A673 (cell line): ENCODE measurements around the gene FRY. TPM values are rescaled to one million over a fixed set of nuclear protein-coding genes. Genes with fewer than 3 reads are reported as not detected.

ENCODE experiments used
- BruUV-seq: library from RNA; stranded (reverse); fragments of 400-500 nt; replicated peaks from 2 replicates; lab custom pipeline; 2021; lab: Mats Ljungman, UMichigan
- CTCF ChIA-PET: fragments of 300-600 bp; sonication (Branson Sonifier 250); formaldehyde crosslinking; loops from one replicate; lab custom pipeline; 2022; ENCODE audit warnings: antibody characterized with exemption; lab: Charles Lee
- POLR2A ChIA-PET: fragments of 300-600 bp; sonication (Branson Sonifier 250); formaldehyde crosslinking; loops from one replicate; lab custom pipeline; 2022; ENCODE audit warnings: antibody characterized with exemption; ENCODE audit not compliant: low non-redundant PET; lab: Charles Lee
- DNase-seq: peaks from one replicate; pipeline ENCODE4 v3.0.0-alpha.2; 2015; ENCODE audit warnings: low spot score
- H3K27ac ChIP-seq: fragments of 200-600 bp; sonication (generic); 2 replicates; pipeline ENCODE4 v1.5.1; 2016; ENCODE audit warnings: mixed run types, low read depth, mild to moderate bottlenecking, mixed read lengths, antibody characterized with exemption, low read length; ENCODE audit not compliant: poor library complexity, severe bottlenecking
- H3K27me3 ChIP-seq: fragments of 200-600 bp; sonication (generic); replicated peaks from 2 replicates; pipeline ENCODE4 v1.6.1; 2017; ENCODE audit warnings: mixed run types, low read depth, mild to moderate bottlenecking, mixed read lengths, antibody characterized with exemption, low read length; ENCODE audit not compliant: insufficient read depth, poor library complexity
- H3K36me3 ChIP-seq: fragments of 200-600 bp; sonication (generic); 2 replicates; pipeline ENCODE4 v1.6.1; 2016; ENCODE audit warnings: mixed run types, mild to moderate bottlenecking, mixed read lengths, antibody characterized with exemption, low read length; ENCODE audit not compliant: insufficient read depth, poor library complexity, severe bottlenecking
- H3K4me1 ChIP-seq: fragments of 200-600 bp; sonication (generic); 2 replicates; pipeline ENCODE4 v1.6.1; 2017; ENCODE audit warnings: mixed run types, mild to moderate bottlenecking, mixed read lengths, antibody characterized with exemption, low read length; ENCODE audit not compliant: insufficient read depth, poor library complexity, severe bottlenecking
- H3K4me3 ChIP-seq: fragments of 200-600 bp; sonication (generic); 2 replicates; pipeline ENCODE4 v1.5.1; 2016; ENCODE audit warnings: low read depth, mixed run types, mild to moderate bottlenecking, mixed read lengths, low read length; ENCODE audit not compliant: poor library complexity, severe bottlenecking
- H3K9me3 ChIP-seq: fragments of 200-600 bp; sonication (generic); 2 replicates; pipeline ENCODE4 v1.6.1; 2016; ENCODE audit warnings: mixed run types, low read depth, mild to moderate bottlenecking, mixed read lengths, antibody characterized with exemption, low read length; ENCODE audit not compliant: poor library complexity, severe bottlenecking
- CTCF ChIP-seq: fragments of 300-800, 200-600 bp; sonication (generic); conservative IDR thresholded peaks from 2 replicates; pipeline ENCODE4 v1.5.1; 2017; ENCODE audit warnings: low read depth, mild to moderate bottlenecking, antibody characterized with exemption, low read length, moderate library complexity, mixed read lengths
- EZH2 ChIP-seq: fragments of 200-600 bp; sonication (generic); IDR thresholded peaks from 2 replicates; pipeline ENCODE4 v1.6.1; 2017; ENCODE audit warnings: borderline replicate concordance, low read depth, mild to moderate bottlenecking, mixed read lengths, antibody characterized with exemption, low read length; ENCODE audit not compliant: poor library complexity, severe bottlenecking
- intact Hi-C: fragments of 100-400 bp; cut with micrococcal nuclease; formaldehyde crosslinking; loops from one replicate; pipeline ENCODE4 v1.10.0; 2022; ENCODE audit not compliant: unreplicated experiment
- total RNA-seq: library from RNA; stranded (reverse); gene quantifications from 2 replicates; pipeline ENCODE4 v1.2.3, GENCODE V29; 2021

The FRY gene
- total RNA-seq, 1 experiment from 2014 or later = 0.58 TPM

- POLR2A ChIA-PET = no interaction called here
- CTCF ChIA-PET = interaction anchor here (0.6 kb wide), 1 partner anchor 526 kb away, joined by 3 read pairs; the partner anchor contains the start of gene PDS5B
- H3K27me3 ChIP-seq = no peaks in the 10 kb centered on the region
- H3K4me1 ChIP-seq = no peaks in the 10 kb centered on the region
- no peak for DNase-seq
- TF ChIP-seq CTCF (no peak), EZH2 (no peak)
- H3K36me3 ChIP-seq = no peaks in the 10 kb centered on the region
- no peak overlapping the region for H3K27ac ChIP-seq
- H3K9me3 ChIP-seq = no peaks in the 10 kb centered on the region
- no TSS peak for BruUV-seq
- H3K4me3 ChIP-seq = no peak overlapping the region
- intact Hi-C loops = no loop called here
Measured at GRCh38 chr13:32060401-32060878, 28.9 kb downstream of the FRY start.

- intact Hi-C loops = no loop called here
- BruUV-seq = no TSS peak
- Histone ChIP-seq H3K27ac (no peak overlapping the region), H3K4me3 (no peak overlapping the region), H3K27me3 (no peaks in the 10 kb centered on the region), H3K9me3 (no peaks in the 10 kb centered on the region), H3K36me3 (no peaks in the 10 kb centered on the region), H3K4me1 (no peaks in the 10 kb centered on the region)
- ChIA-PET POLR2A (no interaction called here), CTCF (no interaction called here)
- TF ChIP-seq EZH2 = no peak
- TF ChIP-seq CTCF = no peak
- DNase-seq = no peak
Measured at GRCh38 chr13:32063619-32064233, 32.2 kb downstream of the FRY start.

- Histone ChIP-seq H3K4me1 (no peaks in the 10 kb centered on the region), H3K9me3 (no peaks in the 10 kb centered on the region), H3K4me3 (no peak overlapping the region), H3K27ac (no peak overlapping the region), H3K36me3 (no peaks in the 10 kb centered on the region), H3K27me3 (no peaks in the 10 kb centered on the region)
- BruUV-seq = no TSS peak
- POLR2A ChIA-PET = no interaction called here
- intact Hi-C loops = no loop called here
- CTCF ChIA-PET = no interaction called here
- TF ChIP-seq EZH2 (no peak), CTCF (no peak)
- no peak for DNase-seq
Measured at GRCh38 chr13:32067149-32067961, 35.8 kb downstream of the FRY start.
